Fibroblast of skin of right quadriceps (primary cell): ENCODE measurements around the gene KCNIP4.

Experiments used
- DNase-seq: peaks from one replicate; pipeline ENCODE4 v3.0.0-alpha.2; 2013

Gene KCNIP4

DNA sequence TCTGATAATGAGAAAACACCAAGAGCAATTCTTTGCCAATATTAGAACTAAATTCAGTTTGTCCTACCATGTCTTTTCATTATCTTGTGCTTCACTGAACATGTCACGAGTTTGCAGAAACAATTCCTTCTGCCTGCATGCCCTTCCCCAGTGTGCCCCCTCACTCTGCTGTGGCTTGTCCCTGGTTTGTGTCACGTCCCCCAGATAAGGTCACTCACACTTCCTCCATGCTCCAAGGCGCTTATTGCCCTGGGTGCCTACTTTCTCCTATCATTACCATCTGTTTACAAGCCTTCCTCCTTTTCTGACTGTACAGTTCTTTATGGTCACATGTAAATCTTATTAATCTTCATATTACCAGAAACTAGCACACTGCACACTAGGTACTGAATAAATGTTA is 394.1 kb downstream of the KCNIP4 start:
- DNase-seq, result no peak

DNA sequence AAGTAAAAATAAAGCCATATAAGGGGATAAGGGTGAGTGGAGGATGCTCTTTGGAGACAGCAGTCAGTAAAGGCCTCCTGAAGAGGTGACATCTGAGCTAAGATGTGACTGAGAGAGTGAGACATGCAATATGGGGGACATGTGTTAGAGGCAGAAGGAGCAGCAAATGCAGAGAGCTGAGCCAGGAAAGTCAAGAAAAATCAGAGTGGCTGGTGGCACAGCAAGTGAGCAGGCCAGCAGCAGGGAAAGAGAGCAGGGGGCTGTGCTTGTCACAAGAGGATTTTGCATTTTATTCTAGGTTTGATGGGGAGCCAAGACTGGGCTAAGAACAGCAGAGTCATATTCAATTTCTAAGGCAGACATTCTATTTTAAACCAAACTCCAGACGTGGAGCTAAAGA is 394.5 kb downstream of the KCNIP4 start:
- DNase-seq, result no peak

DNA sequence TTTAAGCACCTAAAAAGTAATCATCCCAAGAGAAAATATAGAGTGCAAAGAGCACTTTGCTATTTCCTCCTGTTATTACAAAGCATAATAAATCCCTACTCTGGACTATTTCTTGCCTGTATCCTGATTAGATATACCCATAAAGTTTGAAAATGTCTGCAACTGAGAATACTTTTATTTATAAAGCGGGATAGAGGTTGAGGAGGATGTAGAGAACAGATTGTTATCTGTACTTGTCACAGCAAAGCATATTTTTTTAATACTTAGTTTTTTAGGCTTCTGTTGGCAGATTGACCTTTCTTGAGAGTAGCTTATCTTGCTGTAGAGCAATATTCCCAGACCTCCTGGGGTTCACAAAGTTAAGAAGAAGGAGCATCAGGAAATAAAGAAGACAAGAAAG is 396.1 kb downstream of the KCNIP4 start:
- no peak for DNase-seq

DNA sequence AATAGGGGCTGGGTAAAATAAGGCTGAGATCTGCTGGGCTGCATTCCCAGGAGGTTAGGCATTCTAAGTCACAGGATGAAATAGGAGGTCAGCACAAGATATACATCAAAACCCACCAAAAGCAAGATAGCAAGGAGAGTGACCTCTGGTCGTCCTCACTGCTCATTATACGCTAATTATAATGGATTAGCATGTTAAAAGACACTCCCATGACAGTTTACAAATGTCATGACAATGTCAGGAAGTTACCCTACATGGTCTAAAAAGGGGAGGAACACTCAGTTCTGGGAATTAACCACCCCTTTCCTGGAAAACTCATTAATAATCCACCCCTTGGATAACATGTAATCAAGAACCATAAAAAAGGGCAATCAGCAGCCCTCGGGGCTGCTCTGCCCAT is 403.6 kb downstream of the KCNIP4 start:
- DNase-seq, result no peak

DNA sequence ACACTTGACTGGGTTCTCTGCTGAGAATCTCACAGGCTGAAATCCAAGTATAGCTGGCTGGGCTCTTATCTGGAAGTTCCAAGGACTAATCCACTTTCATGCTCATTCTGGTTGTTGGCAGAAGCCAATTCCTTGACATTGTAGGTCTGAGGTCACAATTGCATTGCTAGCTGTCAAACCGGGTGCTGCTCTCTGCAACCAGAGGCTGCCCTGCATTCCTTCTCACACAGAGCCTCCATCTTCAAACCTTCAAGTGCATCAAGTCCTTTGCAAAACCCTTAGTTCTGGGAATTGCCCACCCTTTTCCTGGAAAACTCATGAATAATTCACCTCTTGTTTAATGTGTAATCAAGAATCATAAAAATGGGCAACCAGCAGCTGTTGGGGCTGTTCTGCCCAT is 404.2 kb downstream of the KCNIP4 start:
- DNase-seq, result no peak

DNA sequence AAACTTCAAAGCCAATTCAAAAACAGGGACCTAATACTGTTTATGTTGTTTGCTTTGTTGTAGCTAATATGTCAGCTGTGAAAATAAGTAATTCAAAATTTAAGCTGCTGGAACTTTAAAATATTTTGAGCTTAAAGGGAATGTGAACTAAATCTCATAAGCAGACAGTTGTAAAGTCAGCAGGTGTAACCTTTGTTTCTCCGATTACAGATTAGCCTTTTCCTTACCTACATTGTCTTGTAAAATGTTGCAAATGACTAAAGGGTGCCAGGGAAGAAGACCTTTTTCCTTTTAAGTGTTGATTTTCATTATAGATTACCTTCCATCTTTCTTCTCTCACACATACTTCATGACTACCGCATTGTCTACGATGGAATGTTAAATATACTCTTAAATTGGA is 405.1 kb downstream of the KCNIP4 start:
- DNase-seq, result no peak

DNA sequence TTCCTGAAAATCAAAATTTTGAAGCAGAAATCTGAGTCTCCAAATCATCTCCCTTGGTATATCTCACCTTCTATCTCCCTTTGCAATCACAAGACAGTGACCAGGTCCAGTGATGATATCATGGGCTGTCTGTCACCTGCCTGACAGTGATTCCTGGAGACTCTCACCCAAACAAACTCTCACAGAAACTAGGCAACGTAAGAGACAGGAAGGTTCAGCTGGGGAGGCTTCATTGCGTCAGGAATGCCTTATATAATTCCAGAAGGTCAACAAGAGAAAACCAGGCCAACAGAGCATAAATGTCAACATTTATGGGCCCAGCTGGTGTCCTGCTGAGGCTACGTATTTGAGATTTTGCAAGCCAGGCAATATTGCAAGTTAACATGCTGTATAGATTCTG is 412.7 kb downstream of the KCNIP4 start:
- DNase-seq, result no peak

DNA sequence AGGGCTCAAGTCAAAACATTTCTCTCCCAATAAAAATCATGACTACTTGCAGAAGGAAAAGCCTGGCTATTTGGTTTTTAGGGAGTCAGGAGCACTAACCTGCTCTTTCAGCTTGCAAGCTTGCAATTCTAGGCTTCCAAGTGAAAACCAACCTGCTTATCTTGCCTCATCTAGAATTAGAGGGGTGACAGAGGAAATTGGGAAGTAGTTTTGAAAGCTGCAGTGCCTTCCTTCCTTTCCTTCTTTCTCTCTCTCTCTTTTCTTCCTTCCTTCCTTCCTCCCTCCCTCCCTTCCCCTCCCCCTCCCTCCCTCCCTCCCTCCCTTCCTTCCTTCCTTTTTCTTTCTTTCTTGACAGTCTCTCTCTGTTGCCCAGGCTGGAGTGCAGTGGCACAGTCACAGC is 417.5 kb downstream of the KCNIP4 start:
- DNase-seq, result no peak

DNA sequence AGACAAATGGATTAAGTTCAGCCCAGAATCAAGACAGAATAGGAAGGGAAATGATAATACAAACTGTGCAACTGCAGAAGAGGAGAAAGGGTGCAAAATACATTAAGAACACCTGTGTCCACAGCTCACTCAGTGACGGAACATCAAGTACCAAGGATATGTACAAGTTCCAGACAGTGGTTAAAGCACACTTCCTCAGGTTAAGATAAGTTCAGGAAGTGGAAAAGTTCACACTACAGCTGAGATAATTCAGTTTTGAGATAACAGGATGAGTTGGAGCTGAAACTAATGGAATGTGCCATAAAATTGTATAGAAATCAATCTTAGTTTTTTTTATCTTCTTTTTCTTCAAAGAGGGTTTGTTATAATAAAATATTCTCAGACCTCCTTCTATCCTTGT is 419.4 kb downstream of the KCNIP4 start:
- DNase-seq, result no peak

DNA sequence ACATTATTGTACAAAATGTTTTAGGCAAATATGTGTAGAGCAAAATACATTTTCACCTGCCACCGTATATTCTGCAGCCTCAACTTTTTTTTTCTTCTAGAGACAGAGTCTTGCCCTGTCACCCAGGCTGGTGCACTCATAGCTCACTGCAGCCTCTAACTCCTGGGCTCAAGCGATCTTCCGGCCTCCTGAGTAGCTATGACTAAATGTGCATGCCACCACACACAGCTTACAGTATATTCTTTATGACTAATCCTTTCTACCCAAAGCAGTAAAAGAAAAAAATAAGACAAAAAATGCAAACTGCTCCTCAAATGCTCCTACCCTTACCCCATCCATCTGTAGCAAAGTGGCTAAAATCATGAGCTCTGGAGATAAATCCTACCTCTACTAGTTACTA is 426.3 kb downstream of the KCNIP4 start:
- DNase-seq, result no peak

DNA sequence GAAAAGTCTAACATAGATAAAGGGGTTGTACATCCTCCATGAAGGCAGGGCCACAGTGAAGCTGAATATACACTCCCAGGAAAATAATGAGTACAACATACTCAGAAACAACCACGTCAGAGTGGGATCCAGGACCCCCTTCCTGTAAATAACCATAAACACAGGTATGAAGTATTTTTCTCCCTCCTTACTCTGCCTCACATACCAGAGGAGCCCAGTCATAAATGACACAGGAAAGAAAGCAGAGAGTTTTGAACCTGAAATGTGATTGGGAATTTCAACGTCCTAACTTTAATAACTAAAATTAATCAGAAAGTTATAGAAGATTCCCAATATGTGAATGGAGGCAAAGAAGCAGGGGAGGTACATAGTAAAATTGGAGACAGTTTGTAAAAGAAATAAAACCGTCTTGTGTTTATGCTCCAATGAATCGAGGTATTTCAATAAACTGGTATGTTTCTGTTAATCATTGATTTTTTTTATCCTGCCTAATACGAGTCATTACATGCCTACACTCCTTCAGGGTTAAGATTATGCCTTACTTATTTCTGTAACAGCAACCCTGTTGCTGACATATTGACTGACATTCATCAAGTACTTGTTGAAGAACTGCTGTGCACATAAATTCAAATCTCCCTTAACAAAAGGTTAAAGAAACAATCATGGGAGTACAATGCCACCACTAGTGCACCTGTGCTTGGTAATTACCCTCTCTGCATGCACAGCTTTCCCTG is 431.3 kb downstream of the KCNIP4 start:
- no peak for DNase-seq

DNA sequence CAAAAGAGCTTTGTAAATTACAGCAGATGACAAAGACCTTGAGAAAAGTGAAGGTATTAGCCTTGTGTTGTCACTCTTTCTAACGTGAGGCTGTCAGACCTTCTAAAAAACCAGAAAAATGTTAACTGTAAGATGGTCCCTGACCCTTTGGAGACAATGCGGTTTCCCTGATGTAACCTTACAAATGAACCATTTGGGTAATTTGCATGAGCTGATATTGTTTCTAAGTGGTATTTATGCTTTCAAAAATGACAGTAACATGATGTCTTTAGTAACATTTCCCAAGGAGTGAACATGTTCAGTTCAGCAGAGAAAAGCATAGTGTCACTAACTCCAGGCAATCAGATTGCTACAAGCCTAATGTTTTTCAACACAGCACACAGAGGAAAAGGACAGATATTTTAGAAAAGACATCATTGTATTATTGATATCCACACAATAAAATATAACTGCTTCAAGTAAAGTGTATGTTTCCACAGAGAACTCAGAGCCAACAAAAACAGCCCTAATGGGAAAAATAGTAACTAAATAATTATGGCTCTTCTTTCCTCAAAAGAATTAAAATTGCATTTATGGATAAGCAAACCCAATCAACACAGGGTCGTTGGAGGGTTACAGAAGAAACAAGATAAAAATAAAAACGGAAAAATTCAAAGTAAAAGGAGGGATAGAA is 434.4 kb downstream of the KCNIP4 start:
- no peak for DNase-seq

DNA sequence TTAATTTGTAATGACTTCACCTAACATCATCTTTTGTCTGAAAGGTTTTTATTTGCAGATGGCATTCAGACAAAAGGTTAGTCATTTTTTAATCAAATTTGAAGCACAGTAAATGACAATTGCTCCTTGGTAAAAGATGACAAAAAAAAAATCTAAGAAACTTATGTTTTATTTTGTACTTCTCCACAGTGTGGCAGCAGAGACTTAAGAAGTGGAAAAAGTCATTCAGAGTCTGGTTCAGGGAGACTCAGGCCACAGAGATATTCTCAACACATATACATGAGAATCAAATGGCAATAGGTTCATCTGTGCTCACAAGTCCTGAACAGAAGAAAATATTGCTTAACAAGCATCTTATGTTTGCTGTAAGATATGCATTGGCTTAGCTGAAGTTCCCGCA is 436.2 kb downstream of the KCNIP4 start:
- DNase-seq, result peak; percentile 1

DNA sequence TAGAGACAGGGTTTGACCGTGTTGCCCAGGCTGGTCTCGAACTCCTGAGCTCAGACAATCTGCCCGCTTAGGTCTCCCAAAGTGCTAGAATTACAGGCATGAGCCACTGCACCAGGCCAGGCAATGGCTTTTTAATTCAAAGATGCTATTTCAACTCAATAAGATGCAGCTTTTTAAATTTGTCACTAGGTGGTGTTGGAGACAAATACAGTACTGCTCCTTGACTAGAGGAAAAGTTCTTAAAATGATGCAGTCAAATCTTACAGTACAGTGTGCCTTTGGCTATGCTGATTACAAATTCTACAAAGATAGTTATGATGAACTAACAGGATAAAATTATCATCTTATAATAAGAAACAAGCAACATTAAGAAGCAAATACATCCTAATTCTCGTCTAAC is 441.1 kb downstream of the KCNIP4 start:
- peak; percentile 0 for DNase-seq

DNA sequence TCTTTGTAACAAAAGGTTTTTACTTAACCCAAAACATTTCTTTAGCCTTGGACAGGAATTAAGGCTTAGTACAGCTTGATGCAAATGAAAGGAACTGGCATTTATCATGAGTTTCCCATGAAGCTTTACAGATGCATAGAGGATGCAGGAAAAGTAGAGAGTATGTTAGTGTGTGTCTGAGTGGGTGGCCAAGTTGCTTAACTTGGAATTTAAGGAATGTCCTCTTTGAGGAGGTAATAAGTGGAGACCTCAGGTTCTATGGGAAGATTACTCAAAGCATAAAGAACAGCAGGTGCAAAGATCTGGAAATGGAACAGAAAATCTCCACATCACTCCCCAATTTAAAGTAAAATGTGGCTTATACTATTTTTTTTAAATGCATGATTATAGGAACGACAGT is 457.9 kb downstream of the KCNIP4 start:
- DNase-seq, result no peak

DNA sequence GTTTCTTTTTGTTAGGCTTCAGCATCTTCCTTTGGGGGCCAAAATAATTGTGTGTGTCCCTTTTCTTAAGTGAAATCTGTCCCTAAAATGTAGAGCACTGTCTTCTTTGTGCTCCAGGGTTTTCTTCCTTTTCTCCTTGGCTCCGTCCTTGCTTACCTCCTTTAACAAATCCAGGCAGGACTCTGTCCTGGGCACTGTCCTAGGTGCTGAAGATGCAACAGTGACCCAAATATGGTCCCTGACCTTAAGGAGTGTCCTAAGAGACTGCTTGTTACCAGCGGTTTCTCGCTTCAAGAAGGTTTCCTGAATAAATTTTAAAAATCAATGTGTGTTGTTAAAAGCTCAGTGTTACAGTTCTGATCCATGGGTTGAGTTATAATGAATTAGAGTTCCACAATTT is 471.8 kb downstream of the KCNIP4 start:
- no peak for DNase-seq

DNA sequence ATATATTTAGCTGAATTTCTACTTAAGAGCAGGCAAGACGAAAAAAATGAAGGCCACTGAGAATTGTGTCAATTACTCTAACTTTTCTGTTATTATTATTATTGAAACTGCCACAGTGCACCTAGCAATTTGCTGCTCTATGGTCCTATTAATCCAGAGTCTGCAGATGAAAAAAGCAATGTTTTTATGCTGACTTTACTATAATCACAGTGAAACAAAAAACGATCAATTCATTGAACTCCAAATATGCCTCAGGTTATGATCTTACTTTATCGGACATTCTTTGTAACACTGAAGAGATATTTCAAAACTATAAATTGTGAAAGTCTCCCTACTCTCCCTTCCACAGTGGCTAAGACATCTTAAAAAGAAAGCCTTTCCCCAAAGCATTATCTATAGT is 474.4 kb downstream of the KCNIP4 start:
- DNase-seq, result no peak

DNA sequence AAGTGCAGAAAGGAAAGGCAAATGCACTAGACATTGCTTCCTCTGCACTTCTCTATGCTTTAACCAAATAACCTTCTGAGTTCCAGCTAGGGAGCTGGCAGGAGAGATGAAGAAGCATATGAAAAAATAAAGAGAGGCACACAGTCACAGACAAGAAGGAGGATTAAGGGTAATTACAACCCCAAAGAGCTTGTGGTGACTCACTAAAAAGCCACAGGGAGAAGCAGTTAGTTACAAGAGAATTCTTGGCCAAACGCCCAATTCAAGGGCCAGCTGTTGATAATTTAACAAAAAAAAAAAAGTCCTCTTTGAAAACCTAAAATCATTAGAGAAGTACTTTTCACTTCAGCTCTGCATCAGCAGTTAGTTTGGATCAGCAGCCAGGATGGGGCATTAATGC is 478.0 kb downstream of the KCNIP4 start:
- DNase-seq, result peak; percentile 59

DNA sequence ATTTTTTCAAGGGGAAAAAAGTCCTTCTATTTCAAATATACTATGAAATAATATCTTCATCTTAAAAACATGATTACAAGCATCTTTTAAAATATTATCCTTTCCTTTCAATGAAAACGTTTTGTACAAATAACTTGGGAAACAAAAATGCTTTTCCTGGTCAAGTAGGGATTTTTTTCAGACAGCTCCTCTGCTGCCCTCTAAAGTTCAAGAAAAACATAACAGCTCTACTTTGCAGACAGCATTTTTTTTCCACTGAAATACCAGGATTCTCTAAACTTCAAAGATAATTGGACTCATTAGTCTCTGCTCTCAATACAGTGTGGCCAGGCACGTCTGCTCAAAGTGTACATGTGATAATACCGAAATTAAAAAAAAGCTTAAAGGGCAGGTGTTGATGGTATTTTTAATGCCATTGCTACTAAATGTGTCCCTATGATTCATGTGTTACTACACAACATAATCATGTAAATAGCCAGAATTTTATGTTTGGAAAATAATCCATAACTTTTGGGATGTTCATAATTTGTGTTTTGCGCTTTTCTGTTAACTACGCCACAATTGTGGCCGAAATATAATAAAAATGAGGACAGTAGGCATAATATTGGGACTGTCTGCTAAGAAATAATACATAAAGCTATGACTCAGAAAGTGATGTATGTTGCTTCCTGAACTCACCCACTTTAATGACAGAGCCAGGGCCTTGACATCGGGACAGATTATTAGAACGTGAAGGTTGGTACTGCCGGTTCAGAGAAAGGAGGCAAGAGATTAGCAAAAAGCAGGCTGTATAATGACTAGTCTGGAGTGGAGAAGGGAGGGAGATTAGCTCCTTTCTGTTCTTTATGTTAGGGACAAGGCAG is 478.9 kb downstream of the KCNIP4 start:
- peak; percentile 3 for DNase-seq

DNA sequence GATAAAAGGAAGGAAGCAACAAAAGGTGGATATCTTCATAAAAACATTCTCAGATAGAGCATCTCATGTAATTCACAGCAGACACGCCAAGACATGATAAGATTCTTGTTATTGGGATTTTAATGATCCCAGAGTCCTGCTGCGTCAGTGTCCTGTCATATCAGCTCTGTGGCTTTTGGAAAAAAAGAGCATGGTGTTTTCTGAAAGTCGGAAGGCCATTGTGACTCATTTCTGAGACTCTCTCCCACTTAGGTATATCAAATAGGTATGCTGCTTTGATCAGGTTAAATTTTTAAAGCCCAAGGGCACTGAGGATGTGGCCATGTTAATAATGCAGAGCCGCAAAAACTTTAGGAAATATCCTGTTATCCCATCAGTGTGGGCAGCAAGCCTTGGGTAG is 481.0 kb downstream of the KCNIP4 start:
- no peak for DNase-seq

DNA sequence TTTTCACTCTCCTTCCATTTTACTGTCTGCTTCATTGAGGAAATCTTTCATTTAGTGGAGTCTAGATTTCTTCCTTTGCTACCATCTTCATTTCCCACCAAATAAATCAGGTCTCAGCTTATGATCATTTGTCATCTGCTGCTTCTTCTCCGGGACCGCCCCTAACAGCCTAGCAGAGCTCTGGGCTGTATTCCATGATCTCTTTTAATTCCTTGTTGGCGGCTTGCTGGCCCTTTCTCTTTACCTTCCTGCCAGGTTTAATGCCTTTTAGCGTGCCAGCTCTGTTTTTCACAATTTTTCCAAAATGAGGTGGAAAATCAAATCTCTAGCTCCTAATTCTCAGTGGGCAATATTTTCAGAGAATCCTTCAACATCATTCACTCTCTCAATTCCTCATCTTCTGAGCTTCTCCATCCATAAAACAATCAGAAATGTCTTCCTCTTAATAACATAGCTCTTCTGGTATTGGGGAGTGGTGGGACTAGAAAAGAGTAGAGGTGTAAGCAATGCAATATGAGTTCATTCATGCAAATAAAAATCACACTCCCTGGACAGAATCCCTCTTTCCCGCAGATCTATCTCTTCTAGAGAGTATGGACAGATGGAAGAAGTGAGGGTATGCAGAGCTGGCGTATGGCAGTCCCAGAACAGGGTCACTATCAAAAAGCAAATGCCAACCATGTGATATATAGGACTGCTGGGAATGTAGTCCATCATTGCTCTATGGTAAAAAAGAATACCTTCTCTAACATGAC is 491.3 kb downstream of the KCNIP4 start:
- no peak for DNase-seq

DNA sequence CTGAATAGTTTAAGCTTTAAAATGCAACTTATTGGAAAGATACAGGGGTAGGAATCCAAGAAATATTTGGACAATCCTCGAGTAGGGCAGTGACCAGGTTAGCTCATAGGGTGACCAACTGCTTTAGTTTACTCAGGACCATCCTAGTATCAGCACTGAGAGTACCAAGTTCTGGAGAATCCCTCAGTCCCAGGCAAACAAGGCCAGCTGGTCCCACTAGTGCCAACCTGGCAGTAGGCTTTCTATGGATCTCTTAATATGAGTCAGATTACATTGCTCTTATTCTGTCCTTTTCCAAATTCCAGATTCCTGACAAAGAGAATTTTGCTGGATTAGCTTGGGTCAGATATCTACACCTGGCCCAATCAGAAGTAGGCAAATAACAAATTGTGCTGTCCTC is 493.7 kb downstream of the KCNIP4 start:
- DNase-seq, result no peak

DNA sequence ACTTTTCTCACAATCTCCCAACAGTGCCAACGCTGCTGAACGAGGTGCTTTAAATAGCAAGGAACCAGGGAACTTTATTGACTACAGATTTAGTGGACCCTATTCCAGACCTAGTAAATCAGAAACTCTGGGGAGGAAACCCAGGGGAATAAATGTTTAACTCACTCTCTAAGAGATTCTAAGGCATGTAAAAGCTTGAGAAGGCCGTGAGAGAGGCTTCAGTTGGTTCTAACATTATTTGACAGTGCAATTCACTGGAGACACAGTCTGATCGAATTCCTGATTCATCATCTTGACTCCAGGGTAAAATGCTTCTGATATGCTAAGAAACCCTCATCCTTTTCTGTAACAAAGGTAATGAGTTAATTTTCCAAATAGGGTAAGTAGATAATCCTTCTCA is 494.4 kb downstream of the KCNIP4 start:
- DNase-seq, result no peak
